ENCODE measurements around the gene DBX1. TPM values are rescaled to one million over a fixed set of nuclear protein-coding genes. Genes with fewer than 3 reads are reported as not detected.

The DBX1 gene
- polyA plus RNA-seq, 1 donor (not counting 4 experiments of a cell fraction or from before 2014, with no cell fraction given) = not detected

DNA sequence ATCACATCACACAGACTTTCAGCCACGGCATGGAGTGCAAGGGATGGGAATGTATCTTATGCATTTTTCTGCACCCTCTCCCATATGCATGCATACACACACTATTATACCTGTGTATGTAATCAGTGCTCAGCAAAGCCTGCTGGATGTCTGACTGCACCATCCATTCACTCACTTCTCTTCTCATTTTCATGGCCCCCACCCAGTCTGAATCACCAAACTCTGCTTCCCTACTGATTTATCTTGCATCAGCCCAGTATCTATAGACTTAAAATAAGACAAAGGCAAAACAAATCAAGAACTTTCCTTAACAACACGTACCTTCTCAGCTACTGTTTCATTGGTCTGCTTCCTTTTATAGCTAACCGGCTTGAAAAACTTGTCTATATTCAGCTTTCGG lies 21.6 kb downstream of the DBX1 start:
- no peaks in the 10 kb centered on the region for H4K20me1 ChIP-seq (ENCODE audit: control insufficient read depth, extremely low read depth, insufficient read depth, low read length)
- DNase-seq (ENCODE audit: low read depth, low spot score) (no peak), FAIRE-seq (no peak)
- no peaks in the 10 kb centered on the region for H3K4me1 ChIP-seq (ENCODE audit: control insufficient read depth, extremely low read depth, insufficient read depth, low read length)
- no peak overlapping the region for H3K4me2 ChIP-seq (ENCODE audit: control insufficient read depth, extremely low read depth, insufficient read depth, low read depth, low read length)
- H3K27ac ChIP-seq (ENCODE audit: control insufficient read depth, insufficient read depth, low read length) = no peak overlapping the region
- H3K9me1 ChIP-seq (ENCODE audit: control insufficient read depth, extremely low read depth, insufficient read depth, low read length) = no peaks in the 10 kb centered on the region
- no peak overlapping the region for H2AFZ ChIP-seq (ENCODE audit: control insufficient read depth, low read length)
- TF ChIP-seq CTCF (optimal IDR thresholded peaks at IDR 0.05 in 1 of 3, IDR thresholded peaks at IDR 0.05 in 1 of 3, conservative IDR thresholded peaks at IDR 0.05 in 1 of 3; ENCODE audit: extremely low read depth in 1 of 3, insufficient read depth in 2 of 3, low read length in 3 of 3) (no peak), EZH2 (IDR thresholded peaks at IDR 0.05; ENCODE audit: low read length) (no peak)
- H3K36me3 ChIP-seq (ENCODE audit: control insufficient read depth in 2 of 2, extremely low read depth in 1 of 2, insufficient read depth in 2 of 2, low read length in 2 of 2) = no peaks in the 10 kb centered on the region
- no peaks in the 10 kb centered on the region for H3K9me3 ChIP-seq (ENCODE audit: control insufficient read depth, low read depth, low read length)
- no peak overlapping the region for H3K4me3 ChIP-seq (ENCODE audit: control insufficient read depth in 2 of 3, extremely low read depth in 1 of 3, insufficient read depth in 2 of 3, low read depth in 1 of 3, low read length in 3 of 3)
- dilution Hi-C loops (cut with MboI; ENCODE audit: extremely low pct_ligation_motif_present, low sequenced_read_pairs) = no loop called here
- no peaks in the 10 kb centered on the region for H3K79me2 ChIP-seq (ENCODE audit: control insufficient read depth, insufficient read depth, low read length)
- H3K9ac ChIP-seq (ENCODE audit: control insufficient read depth, extremely low read depth, insufficient read depth, low read length) = no peak overlapping the region
- peaks cover 7% of the 10 kb centered on the region for H3K27me3 ChIP-seq (ENCODE audit: control insufficient read depth, extremely low read depth, insufficient read depth, low read length)

DNA sequence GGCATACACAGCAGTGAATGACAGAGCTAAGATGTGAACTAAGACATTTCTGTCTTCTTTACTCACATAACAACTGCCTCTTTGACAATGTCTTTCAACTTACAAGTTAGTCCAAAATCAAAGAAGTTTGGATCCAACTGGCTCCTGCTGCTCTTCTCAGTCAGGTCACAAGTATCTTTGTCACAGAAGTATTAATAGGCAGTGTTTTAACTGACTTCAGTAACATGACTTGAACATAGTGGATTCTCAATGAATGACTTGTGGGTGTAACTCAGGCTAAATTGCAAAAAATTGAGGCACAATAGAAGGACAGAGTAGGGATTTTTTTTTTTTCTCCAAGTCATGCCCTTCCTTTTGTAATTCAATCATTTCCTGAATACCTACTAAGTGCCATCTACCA lies 22.6 kb downstream of the DBX1 start:
- H4K20me1 ChIP-seq (ENCODE audit: control insufficient read depth, extremely low read depth, insufficient read depth, low read length) = no peaks in the 10 kb centered on the region
- H3K27ac ChIP-seq (ENCODE audit: control insufficient read depth, insufficient read depth, low read length) = no peak overlapping the region
- no peaks in the 10 kb centered on the region for H3K9me1 ChIP-seq (ENCODE audit: control insufficient read depth, extremely low read depth, insufficient read depth, low read length)
- H3K4me3 ChIP-seq (ENCODE audit: control insufficient read depth in 2 of 3, extremely low read depth in 1 of 3, insufficient read depth in 2 of 3, low read depth in 1 of 3, low read length in 3 of 3) = no peak overlapping the region
- peaks cover 7% of the 10 kb centered on the region for H3K27me3 ChIP-seq (ENCODE audit: control insufficient read depth, extremely low read depth, insufficient read depth, low read length)
- FAIRE-seq (no peak), DNase-seq (ENCODE audit: low read depth, low spot score) (no peak)
- H3K4me2 ChIP-seq (ENCODE audit: control insufficient read depth, extremely low read depth, insufficient read depth, low read depth, low read length) = no peak overlapping the region
- H3K4me1 ChIP-seq (ENCODE audit: control insufficient read depth, extremely low read depth, insufficient read depth, low read length) = no peaks in the 10 kb centered on the region
- TF ChIP-seq EZH2 (IDR thresholded peaks at IDR 0.05; ENCODE audit: low read length) (no peak), CTCF (optimal IDR thresholded peaks at IDR 0.05 in 1 of 3, IDR thresholded peaks at IDR 0.05 in 1 of 3, conservative IDR thresholded peaks at IDR 0.05 in 1 of 3; ENCODE audit: extremely low read depth in 1 of 3, insufficient read depth in 2 of 3, low read length in 3 of 3) (no peak)
- no peak overlapping the region for H3K9ac ChIP-seq (ENCODE audit: control insufficient read depth, extremely low read depth, insufficient read depth, low read length)
- no peaks in the 10 kb centered on the region for H3K79me2 ChIP-seq (ENCODE audit: control insufficient read depth, insufficient read depth, low read length)
- H3K9me3 ChIP-seq (ENCODE audit: control insufficient read depth, low read depth, low read length) = no peaks in the 10 kb centered on the region
- H3K36me3 ChIP-seq (ENCODE audit: control insufficient read depth in 2 of 2, extremely low read depth in 1 of 2, insufficient read depth in 2 of 2, low read length in 2 of 2) = no peaks in the 10 kb centered on the region
- dilution Hi-C loops (cut with MboI; ENCODE audit: extremely low pct_ligation_motif_present, low sequenced_read_pairs) = no loop called here
- H2AFZ ChIP-seq (ENCODE audit: control insufficient read depth, low read length) = no peak overlapping the region
